DOHH2 (cell line): ENCODE results near the gene CLTA.

ENCODE experiments used
- H3F3A ChIP-seq: fragments of 200-600 bp; sonication (generic), shearing (Covaris generic); 2 replicates; pipeline ENCODE4 v1.6.0; 2016; ENCODE audit warnings: antibody characterized with exemption, mild to moderate bottlenecking; ENCODE audit not compliant: control insufficient read depth, insufficient read depth
- H3K27ac ChIP-seq: fragments of 200-600 bp; sonication (generic); 2 replicates; pipeline ENCODE4 v1.5.1; 2014; ENCODE audit warnings: low read depth, mild to moderate bottlenecking, low read length, moderate library complexity
- H3K27me3 ChIP-seq: fragments of 200-600 bp; sonication (generic); 2 replicates; pipeline ENCODE4 v1.6.1; 2014; ENCODE audit warnings: mild to moderate bottlenecking, low read length, mixed read lengths; ENCODE audit not compliant: control insufficient read depth
- H3K36me3 ChIP-seq: fragments of 200-600 bp; sonication (generic); 2 replicates; pipeline ENCODE4 v1.6.1; 2014; ENCODE audit warnings: mild to moderate bottlenecking, low read length, moderate library complexity, mixed read lengths; ENCODE audit not compliant: control insufficient read depth
- H3K4me1 ChIP-seq: fragments of 200-600 bp; sonication (generic); 2 replicates; pipeline ENCODE4 v1.6.1; 2014; ENCODE audit warnings: mild to moderate bottlenecking, low read length, mixed read lengths; ENCODE audit not compliant: control insufficient read depth
- H3K4me2 ChIP-seq: fragments of 200-600 bp; sonication (generic); 2 replicates; pipeline ENCODE4 v1.6.0; 2014; ENCODE audit warnings: mild to moderate bottlenecking, low read length, moderate library complexity
- H3K4me3 ChIP-seq: fragments of 200-600 bp; sonication (generic); 2 replicates; pipeline ENCODE4 v1.5.1; 2014; ENCODE audit warnings: mild to moderate bottlenecking, low read length, mixed read lengths
- H3K79me2 ChIP-seq: fragments of 200-600 bp; sonication (generic); 2 replicates; pipeline ENCODE4 v1.6.1; 2014; ENCODE audit warnings: mild to moderate bottlenecking, low read length, mixed read lengths; ENCODE audit not compliant: control insufficient read depth
- H3K9me2 ChIP-seq: fragments of 200-600 bp; sonication (generic); replicated peaks from 2 replicates; pipeline ENCODE4 v1.6.1; 2014; ENCODE audit warnings: mild to moderate bottlenecking, low read length, mixed read lengths; ENCODE audit not compliant: control insufficient read depth
- H3K9me3 ChIP-seq: fragments of 200-600 bp; sonication (generic); 2 replicates; pipeline ENCODE4 v1.6.1; 2014; ENCODE audit warnings: antibody characterized with exemption, low read length, mixed read lengths; ENCODE audit not compliant: control insufficient read depth, insufficient read depth
- H4K20me1 ChIP-seq: fragments of 200-600 bp; sonication (generic); 2 replicates; pipeline ENCODE4 v1.6.0; 2014; ENCODE audit warnings: low read depth, mild to moderate bottlenecking, antibody characterized with exemption, low read length, moderate library complexity; ENCODE audit not compliant: control insufficient read depth, insufficient read depth
- EZH2phosphoT487 ChIP-seq: fragments of 200-600 bp; sonication (generic); IDR thresholded peaks from 2 replicates; pipeline ENCODE4 v1.6.1; 2017; ENCODE audit warnings: borderline replicate concordance, mild to moderate bottlenecking, antibody characterized with exemption, low read length, moderate library complexity, mixed read lengths
- TF ChIP-seq, protein P1 (sequence below): fragments of 200-600 bp; sonication (generic); IDR thresholded peaks from one replicate; pipeline ENCODE4 v1.5.1; 2014; ENCODE audit warnings: antibody characterized with exemption, mild to moderate bottlenecking, low read depth, low read length; ENCODE audit not compliant: poor library complexity, severe bottlenecking

Gene CLTA

DNA sequence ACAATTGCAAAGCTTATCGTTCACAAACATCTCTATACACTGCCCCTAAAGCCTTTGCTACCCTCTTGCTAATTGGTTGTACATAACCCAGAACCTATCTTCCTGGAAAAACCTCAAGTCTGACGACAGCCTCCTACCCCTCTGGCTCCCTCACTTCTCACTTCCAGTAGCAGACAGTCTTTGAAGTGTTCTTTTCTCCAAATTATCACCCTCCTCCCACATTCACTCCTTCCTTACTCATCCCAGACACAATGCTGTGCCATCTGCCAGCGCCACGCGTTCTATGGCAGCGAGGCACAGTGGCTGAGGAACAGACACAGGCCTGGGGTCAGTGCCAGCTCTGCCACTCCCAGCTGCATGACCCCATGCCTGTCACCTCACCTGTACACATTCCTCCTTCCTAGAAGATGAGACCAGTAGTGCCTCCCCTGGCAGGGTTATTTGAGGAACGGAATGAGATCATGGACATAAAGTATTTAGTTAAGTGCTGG, 27.7 kb downstream of the CLTA start:
- H3F3A ChIP-seq = peaks cover 9% of the 10 kb centered on the region
- no peaks in the 10 kb centered on the region; the same call in 1 of the 2 replicates for H3K9me3 ChIP-seq
- TF ChIP-seq, protein P1, sequence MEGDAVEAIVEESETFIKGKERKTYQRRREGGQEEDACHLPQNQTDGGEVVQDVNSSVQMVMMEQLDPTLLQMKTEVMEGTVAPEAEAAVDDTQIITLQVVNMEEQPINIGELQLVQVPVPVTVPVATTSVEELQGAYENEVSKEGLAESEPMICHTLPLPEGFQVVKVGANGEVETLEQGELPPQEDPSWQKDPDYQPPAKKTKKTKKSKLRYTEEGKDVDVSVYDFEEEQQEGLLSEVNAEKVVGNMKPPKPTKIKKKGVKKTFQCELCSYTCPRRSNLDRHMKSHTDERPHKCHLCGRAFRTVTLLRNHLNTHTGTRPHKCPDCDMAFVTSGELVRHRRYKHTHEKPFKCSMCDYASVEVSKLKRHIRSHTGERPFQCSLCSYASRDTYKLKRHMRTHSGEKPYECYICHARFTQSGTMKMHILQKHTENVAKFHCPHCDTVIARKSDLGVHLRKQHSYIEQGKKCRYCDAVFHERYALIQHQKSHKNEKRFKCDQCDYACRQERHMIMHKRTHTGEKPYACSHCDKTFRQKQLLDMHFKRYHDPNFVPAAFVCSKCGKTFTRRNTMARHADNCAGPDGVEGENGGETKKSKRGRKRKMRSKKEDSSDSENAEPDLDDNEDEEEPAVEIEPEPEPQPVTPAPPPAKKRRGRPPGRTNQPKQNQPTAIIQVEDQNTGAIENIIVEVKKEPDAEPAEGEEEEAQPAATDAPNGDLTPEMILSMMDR = no peak
- TF ChIP-seq EZH2phosphoT487 = no peak
- H3K9me2 ChIP-seq = no peaks in the 10 kb centered on the region
- H3K4me2 ChIP-seq = no peak overlapping the region
- H3K79me2 ChIP-seq = peaks cover 6% of the 10 kb centered on the region
- no peak overlapping the region for H3K27ac ChIP-seq
- no peak overlapping the region for H3K4me3 ChIP-seq
- peaks cover 89% of the 10 kb centered on the region for H3K36me3 ChIP-seq
- no peaks in the 10 kb centered on the region for H3K27me3 ChIP-seq
- H4K20me1 ChIP-seq = peaks cover 5% of the 10 kb centered on the region; the same call in 1 of the 2 replicates
- no peaks in the 10 kb centered on the region for H3K4me1 ChIP-seq

DNA sequence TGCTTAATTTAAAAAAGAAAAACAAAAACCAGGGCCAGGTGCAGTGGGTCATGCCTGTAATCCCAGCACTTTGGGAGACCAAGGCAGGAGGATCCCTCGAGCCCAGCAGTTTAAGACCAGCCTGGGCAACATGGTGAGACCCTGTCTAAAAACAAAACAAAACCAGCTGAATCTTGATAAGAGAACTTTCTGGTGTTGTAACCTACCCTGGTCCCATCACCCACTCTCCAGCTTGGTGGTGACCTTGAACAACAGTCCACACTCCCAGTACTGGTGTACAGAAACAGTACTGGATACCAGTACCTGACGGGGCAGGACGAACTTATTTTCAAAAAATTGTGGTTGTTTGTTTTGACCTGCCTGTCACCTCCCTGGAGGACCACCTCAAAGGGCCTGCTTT, 30.9 kb downstream of the CLTA start:
- no peak overlapping the region for H3K27ac ChIP-seq
- H4K20me1 ChIP-seq = peaks cover 4% of the 10 kb centered on the region; the same call in 1 of the 2 replicates
- no peaks in the 10 kb centered on the region; the same call in 1 of the 2 replicates for H3K9me3 ChIP-seq
- H3K4me2 ChIP-seq = no peak overlapping the region
- H3K27me3 ChIP-seq = no peaks in the 10 kb centered on the region
- no peaks in the 10 kb centered on the region for H3K9me2 ChIP-seq
- peaks cover 3% of the 10 kb centered on the region; the same call in 1 of the 2 replicates for H3F3A ChIP-seq
- peaks cover 4% of the 10 kb centered on the region; the same call in 1 of the 2 replicates for H3K79me2 ChIP-seq
- H3K4me1 ChIP-seq = no peaks in the 10 kb centered on the region
- peaks cover 89% of the 10 kb centered on the region for H3K36me3 ChIP-seq
- H3K4me3 ChIP-seq = no peak overlapping the region
- TF ChIP-seq EZH2phosphoT487 = no peak
- TF ChIP-seq, protein P1 = no peak

DNA sequence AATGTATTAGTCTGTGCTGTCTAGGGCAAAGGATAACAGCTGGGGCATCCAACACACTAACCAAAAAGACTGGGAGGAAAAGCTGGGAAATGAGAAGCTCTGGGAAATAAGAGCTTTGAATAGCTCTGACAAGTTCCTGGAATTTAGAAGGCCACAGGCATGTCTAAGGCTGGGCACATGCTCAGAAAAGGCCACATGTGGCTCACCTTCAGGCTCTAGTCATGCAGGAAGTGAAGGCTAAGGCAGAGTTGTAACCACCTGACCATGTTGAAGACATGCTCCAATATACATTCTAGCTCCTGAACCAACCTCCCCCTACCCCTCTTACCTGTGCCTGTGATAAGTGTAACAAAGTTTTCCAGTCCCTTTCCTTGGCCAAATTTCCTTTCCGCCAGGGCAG, 31.7 kb downstream of the CLTA start:
- Histone ChIP-seq H3K4me3 (no peak overlapping the region), H4K20me1 (no peaks in the 10 kb centered on the region; the same call in 1 of the 2 replicates), H3K79me2 (peaks cover 4% of the 10 kb centered on the region; the same call in 1 of the 2 replicates), H3K9me2 (no peaks in the 10 kb centered on the region), H3K4me1 (no peaks in the 10 kb centered on the region), H3K36me3 (peaks cover 89% of the 10 kb centered on the region), H3K27ac (no peak overlapping the region), H3F3A (peaks cover 3% of the 10 kb centered on the region; the same call in 1 of the 2 replicates), H3K9me3 (no peaks in the 10 kb centered on the region; the same call in 1 of the 2 replicates), H3K27me3 (no peaks in the 10 kb centered on the region), H3K4me2 (no peak overlapping the region)
- TF ChIP-seq EZH2phosphoT487 = no peak
- TF ChIP-seq, protein P1 = no peak
